Osteoblast (primary cell): ENCODE data around the gene MAP2K6. TPM values are rescaled to one million over a fixed set of nuclear protein-coding genes. Genes with fewer than 3 reads are reported as not detected.

Experiments used
- DNase-seq: peaks from one replicate; pipeline ENCODE4 v3.0.0; 2011; ENCODE audit warnings: low spot score, mixed read lengths; ENCODE audit not compliant: insufficient read length; ENCODE audit errors: missing footprints
- H2AFZ ChIP-seq: 2 replicates; pipeline ENCODE4 v1.6.0; 2011; ENCODE audit warnings: mild to moderate bottlenecking, low read length
- H3K27ac ChIP-seq: 2 replicates; pipeline ENCODE4 v1.5.1; 2011; ENCODE audit warnings: mild to moderate bottlenecking, low read depth, low read length, moderate library complexity
- H3K27me3 ChIP-seq: 2 replicates; pipeline ENCODE4 v1.6.0; 2012; ENCODE audit warnings: mild to moderate bottlenecking, control low read depth, inconsistent platforms, low read length, moderate library complexity; ENCODE audit not compliant: insufficient read depth
- H3K36me3 ChIP-seq: 2 replicates; pipeline ENCODE4 v1.5.1; 2011; ENCODE audit warnings: mild to moderate bottlenecking, low read length, control low read depth, moderate library complexity; ENCODE audit not compliant: insufficient read depth
- H3K4me1 ChIP-seq: 2 replicates; pipeline ENCODE4 v1.5.1; 2011; ENCODE audit warnings: mild to moderate bottlenecking, low read length, control low read depth, moderate library complexity; ENCODE audit not compliant: insufficient read depth
- H3K4me2 ChIP-seq: 2 replicates; pipeline ENCODE4 v1.6.0; 2011; ENCODE audit warnings: mild to moderate bottlenecking, low read length; ENCODE audit not compliant: insufficient read depth
- H3K4me3 ChIP-seq: fragments of 200-600 bp; sonication (generic); 3 replicates; pipeline ENCODE4 v1.5.1; 2012; ENCODE audit warnings: mild to moderate bottlenecking, low read length, inconsistent platforms; ENCODE audit not compliant: insufficient read depth
- H3K79me2 ChIP-seq: 2 replicates; pipeline ENCODE4 v1.6.0; 2012; ENCODE audit warnings: mild to moderate bottlenecking, low read length, control low read depth, inconsistent platforms; ENCODE audit not compliant: insufficient read depth
- H3K9me3 ChIP-seq: 2 replicates; pipeline ENCODE4 v1.5.1; 2011; ENCODE audit warnings: low read depth, low read length, control low read depth
- H4K20me1 ChIP-seq: 2 replicates; pipeline ENCODE4 v1.6.0; 2012; ENCODE audit warnings: mild to moderate bottlenecking, low read length, control low read depth; ENCODE audit not compliant: insufficient read depth
- CTCF ChIP-seq: IDR thresholded peaks from 2 replicates; pipeline ENCODE4 v1.5.1; 2011; ENCODE audit warnings: mild to moderate bottlenecking, low read depth, low read length, moderate library complexity; ENCODE audit errors: extremely low read depth
- total RNA-seq: library from RNA; depleted of rRNA; stranded (reverse); fragments of >200 nt; gene quantifications from 2 replicates; pipeline ENCODE4 v1.2.3, GENCODE V29; 2012

Gene MAP2K6
- total RNA-seq, 1 donor, result 2.5 TPM

GRCh38 chr17:69505740-69506139 lies 91.2 kb downstream of the MAP2K6 start:
- H3K9me3 ChIP-seq, result no peaks in the 10 kb centered on the region
- no peaks in the 10 kb centered on the region for H4K20me1 ChIP-seq
- no peak for TF ChIP-seq CTCF
- H3K36me3 ChIP-seq, result no peaks in the 10 kb centered on the region
- no peak for DNase-seq
- H3K4me1 ChIP-seq, result peaks cover 14% of the 10 kb centered on the region
- H3K27me3 ChIP-seq, result no peaks in the 10 kb centered on the region
- no peak overlapping the region for H3K4me3 ChIP-seq
- H3K27ac ChIP-seq, result no peak overlapping the region
- H3K79me2 ChIP-seq, result no peaks in the 10 kb centered on the region
- no peak overlapping the region for H3K4me2 ChIP-seq
- no peak overlapping the region for H2AFZ ChIP-seq

GRCh38 chr17:69506489-69506888 lies 92.0 kb downstream of the MAP2K6 start:
- Histone ChIP-seq H3K27ac (no peak overlapping the region), H3K4me2 (no peak overlapping the region), H3K27me3 (no peaks in the 10 kb centered on the region), H3K4me3 (no peak overlapping the region), H2AFZ (no peak overlapping the region), H3K9me3 (no peaks in the 10 kb centered on the region), H3K4me1 (peaks cover 7% of the 10 kb centered on the region), H4K20me1 (no peaks in the 10 kb centered on the region), H3K36me3 (no peaks in the 10 kb centered on the region), H3K79me2 (no peaks in the 10 kb centered on the region)
- no peak for DNase-seq
- TF ChIP-seq CTCF, result peak; percentile 48

- no peaks in the 10 kb centered on the region for H3K79me2 ChIP-seq
- H3K4me1 ChIP-seq, result no peaks in the 10 kb centered on the region
- no peak overlapping the region for H3K4me3 ChIP-seq
- H3K9me3 ChIP-seq, result no peaks in the 10 kb centered on the region
- no peaks in the 10 kb centered on the region for H4K20me1 ChIP-seq
- H3K36me3 ChIP-seq, result no peaks in the 10 kb centered on the region
- H3K4me2 ChIP-seq, result no peak overlapping the region
- H2AFZ ChIP-seq, result no peak overlapping the region
- TF ChIP-seq CTCF, result no peak
- DNase-seq, result no peak
- H3K27ac ChIP-seq, result no peak overlapping the region
- H3K27me3 ChIP-seq, result no peaks in the 10 kb centered on the region
Observed at GRCh38 chr17:69508814-69509213, 94.3 kb downstream of the MAP2K6 start.

GRCh38 chr17:69511250-69511649 lies 96.8 kb downstream of the MAP2K6 start:
- no peak for TF ChIP-seq CTCF
- Histone ChIP-seq H3K36me3 (no peaks in the 10 kb centered on the region), H3K4me2 (no peak overlapping the region), H3K27me3 (no peaks in the 10 kb centered on the region), H4K20me1 (no peaks in the 10 kb centered on the region), H3K4me3 (no peak overlapping the region), H3K9me3 (no peaks in the 10 kb centered on the region), H3K4me1 (no peaks in the 10 kb centered on the region), H3K27ac (no peak overlapping the region), H2AFZ (no peak overlapping the region), H3K79me2 (no peaks in the 10 kb centered on the region)
- DNase-seq, result no peak
